NB4 (cell line): ENCODE results near the gene FXN.

Source experiments
- DNase-seq: peaks from one replicate; pipeline ENCODE4 v3.0.0; 2010; ENCODE audit warnings: low read depth
- H3K4me3 ChIP-seq: one replicate; pipeline ENCODE4 v1.5.1; 2011; ENCODE audit warnings: mild to moderate bottlenecking, low read depth, low read length, moderate library complexity
- MYC ChIP-seq: IDR thresholded peaks from 2 replicates; pipeline ENCODE4 v1.6.1; 2011; ENCODE audit warnings: low read depth, low read length
- POLR2A ChIP-seq: IDR thresholded peaks from 2 replicates; pipeline ENCODE4 v1.6.1; 2011; ENCODE audit warnings: mild to moderate bottlenecking; ENCODE audit not compliant: insufficient read length; ENCODE audit errors: extremely low read depth
- TF ChIP-seq, protein P1 (sequence below): IDR thresholded peaks from 2 replicates; pipeline ENCODE4 v1.6.1; 2011; ENCODE audit warnings: low read depth, low read length
- TF ChIP-seq, protein P2 (sequence below): IDR thresholded peaks from one replicate; pipeline ENCODE4 v1.5.1; 2012; ENCODE audit warnings: low read depth, low read length

The FXN gene

DNA sequence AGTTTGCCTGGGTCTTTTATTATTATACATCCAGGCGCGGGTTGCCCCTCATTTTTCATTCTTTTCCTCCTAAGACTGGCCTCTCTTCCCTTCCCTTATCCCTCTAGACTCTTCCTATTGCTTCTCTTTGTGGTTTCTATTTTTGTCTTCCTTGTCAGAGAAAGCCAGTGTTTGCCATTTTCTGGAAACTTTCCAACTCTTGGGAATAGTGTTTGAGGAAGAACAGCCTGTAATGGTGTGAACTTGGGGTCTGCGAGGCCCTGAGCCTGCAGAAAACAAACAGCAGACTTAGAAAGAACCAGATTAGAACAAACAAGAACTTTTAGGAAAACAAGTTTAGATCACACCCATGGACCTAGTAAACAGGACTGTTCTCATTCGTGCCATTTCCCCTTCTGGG lies 37.2 kb upstream of the FXN start:
- TF ChIP-seq, protein P1, sequence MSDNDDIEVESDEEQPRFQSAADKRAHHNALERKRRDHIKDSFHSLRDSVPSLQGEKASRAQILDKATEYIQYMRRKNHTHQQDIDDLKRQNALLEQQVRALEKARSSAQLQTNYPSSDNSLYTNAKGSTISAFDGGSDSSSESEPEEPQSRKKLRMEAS = no peak
- TF ChIP-seq, protein P2, sequence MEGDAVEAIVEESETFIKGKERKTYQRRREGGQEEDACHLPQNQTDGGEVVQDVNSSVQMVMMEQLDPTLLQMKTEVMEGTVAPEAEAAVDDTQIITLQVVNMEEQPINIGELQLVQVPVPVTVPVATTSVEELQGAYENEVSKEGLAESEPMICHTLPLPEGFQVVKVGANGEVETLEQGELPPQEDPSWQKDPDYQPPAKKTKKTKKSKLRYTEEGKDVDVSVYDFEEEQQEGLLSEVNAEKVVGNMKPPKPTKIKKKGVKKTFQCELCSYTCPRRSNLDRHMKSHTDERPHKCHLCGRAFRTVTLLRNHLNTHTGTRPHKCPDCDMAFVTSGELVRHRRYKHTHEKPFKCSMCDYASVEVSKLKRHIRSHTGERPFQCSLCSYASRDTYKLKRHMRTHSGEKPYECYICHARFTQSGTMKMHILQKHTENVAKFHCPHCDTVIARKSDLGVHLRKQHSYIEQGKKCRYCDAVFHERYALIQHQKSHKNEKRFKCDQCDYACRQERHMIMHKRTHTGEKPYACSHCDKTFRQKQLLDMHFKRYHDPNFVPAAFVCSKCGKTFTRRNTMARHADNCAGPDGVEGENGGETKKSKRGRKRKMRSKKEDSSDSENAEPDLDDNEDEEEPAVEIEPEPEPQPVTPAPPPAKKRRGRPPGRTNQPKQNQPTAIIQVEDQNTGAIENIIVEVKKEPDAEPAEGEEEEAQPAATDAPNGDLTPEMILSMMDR = no peak
- TF ChIP-seq MYC (no peak), POLR2A (no peak)
- H3K4me3 ChIP-seq = no peak overlapping the region
- no peak for DNase-seq

DNA sequence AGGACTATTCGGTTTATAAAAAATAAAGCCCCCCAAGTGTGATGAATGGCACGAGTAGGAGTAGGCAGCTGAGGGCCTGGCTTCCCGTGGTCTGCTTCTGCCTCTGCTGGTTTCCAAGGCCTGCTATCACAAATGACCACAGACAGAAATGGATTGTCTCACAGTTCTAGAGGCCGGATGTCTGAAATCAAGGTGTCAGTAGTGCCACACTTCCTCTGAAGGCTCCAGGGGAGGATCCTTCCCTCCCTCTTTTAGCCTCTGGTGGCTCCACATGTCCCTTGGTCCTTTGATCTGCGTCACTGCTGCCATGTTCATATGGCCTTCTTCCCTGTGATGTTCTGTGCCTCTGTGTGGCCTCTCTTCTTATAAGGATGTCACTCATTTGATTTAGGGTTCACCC lies 36.7 kb upstream of the FXN start:
- no peak for DNase-seq
- TF ChIP-seq POLR2A = no peak
- TF ChIP-seq, protein P1 = no peak
- TF ChIP-seq MYC = no peak
- TF ChIP-seq, protein P2 = no peak
- H3K4me3 ChIP-seq = no peak overlapping the region

DNA sequence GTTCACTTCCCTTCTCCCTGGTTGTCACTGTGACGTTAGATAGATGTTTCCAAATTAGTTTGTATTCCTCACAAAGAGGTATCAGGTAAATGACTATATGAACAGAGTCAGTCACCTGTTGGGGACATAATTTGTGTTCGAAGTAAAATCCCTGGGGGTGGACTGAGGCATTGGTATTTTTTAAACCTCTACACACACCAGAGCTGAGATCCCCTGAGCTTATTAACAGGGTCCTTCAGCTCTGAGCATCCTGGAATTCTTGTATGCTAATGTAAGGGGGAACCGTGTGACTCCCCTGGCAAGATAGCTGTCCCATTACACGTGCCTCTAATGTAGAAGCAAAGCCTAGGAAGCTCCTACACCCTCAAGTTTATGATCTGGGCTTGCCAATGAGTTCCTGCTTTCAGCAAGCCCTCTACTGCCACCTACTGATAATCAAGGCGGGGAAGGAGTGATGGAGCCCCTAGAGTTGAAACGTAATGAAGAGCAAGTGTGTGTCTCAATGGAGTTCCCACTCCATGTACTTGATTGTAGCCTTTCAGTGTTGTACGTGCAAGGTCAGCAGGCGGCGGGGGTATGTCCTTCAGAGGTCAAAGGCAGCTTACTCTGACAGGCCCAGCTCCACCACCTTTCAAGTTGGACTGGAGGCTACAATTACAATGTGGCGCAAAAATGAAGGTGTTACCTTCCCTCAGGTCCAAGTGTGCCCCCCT lies 36.0 kb upstream of the FXN start:
- no peak overlapping the region for H3K4me3 ChIP-seq
- TF ChIP-seq POLR2A = no peak
- TF ChIP-seq, protein P1 = peak; percentile 15; the same call in 1 of the 2 replicates
- TF ChIP-seq, protein P2 = peak; percentile 68
- DNase-seq = peak; percentile 69

DNA sequence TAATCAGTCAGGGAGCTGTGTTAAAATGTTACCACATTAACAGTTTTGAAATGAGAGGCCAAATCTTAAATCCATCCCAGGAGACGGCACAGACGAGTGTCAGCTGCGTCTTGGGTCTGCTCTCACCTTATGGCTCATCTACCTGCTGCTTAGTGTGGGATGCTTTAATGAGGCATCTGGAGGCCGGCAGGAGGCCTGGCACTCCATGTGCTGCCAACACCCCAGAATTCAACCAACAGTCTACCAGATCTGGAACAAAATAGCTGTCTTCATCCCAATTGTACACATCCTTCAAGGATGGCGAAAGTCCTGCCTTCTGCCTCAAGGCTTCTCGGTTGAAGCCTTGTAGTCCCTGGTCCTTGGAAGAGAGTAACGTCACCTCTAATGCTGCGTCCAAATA lies 33.6 kb upstream of the FXN start:
- TF ChIP-seq, protein P1 = no peak
- no peak for TF ChIP-seq POLR2A
- TF ChIP-seq, protein P2 = no peak
- no peak for TF ChIP-seq MYC
- H3K4me3 ChIP-seq = no peak overlapping the region
- no peak for DNase-seq

DNA sequence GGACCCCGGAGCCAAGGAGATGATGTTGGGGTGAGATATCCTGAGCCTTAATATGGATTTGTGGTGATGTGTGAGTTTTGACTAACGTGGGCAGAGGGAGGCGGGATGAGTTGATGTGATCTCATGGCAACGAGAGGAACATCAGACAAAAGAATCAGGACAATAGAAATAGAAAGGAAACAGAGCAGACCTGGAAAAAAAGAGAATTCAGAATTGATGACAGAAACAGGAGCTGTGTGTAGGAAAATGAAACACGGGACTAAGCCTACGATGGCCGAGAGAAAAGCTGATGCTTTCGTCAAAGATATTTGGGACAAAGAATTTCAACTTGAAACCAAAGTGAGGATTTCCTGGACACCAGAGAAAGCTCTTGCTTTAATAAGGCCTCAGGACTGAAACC lies 32.5 kb upstream of the FXN start:
- DNase-seq = no peak
- TF ChIP-seq, protein P1 = no peak
- TF ChIP-seq, protein P2 = no peak
- no peak for TF ChIP-seq MYC
- no peak for TF ChIP-seq POLR2A
- H3K4me3 ChIP-seq = no peak overlapping the region
